ENCODE results near the gene C8A.

Gene C8A

DNA sequence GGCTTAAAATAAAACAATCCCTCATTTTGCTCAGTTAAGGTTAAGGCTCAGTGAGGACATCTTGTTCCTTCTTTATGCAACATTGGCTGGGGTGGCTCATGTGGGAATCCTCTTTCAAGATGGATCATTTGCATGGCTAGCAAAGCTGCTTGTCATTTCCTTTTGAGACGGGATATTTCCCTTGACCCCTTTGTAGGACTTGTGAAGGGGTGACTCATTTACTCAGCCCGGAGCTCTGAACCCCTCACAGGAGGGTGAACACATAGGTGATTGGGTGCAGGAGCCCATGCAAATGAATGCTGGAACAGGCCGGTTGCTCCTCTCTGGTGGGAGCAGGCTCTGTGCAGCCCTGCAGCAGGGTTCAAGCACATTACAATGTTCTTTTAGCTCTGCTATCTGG lies 15.8 kb upstream of the C8A start:
- no peak for DNase-seq

DNA sequence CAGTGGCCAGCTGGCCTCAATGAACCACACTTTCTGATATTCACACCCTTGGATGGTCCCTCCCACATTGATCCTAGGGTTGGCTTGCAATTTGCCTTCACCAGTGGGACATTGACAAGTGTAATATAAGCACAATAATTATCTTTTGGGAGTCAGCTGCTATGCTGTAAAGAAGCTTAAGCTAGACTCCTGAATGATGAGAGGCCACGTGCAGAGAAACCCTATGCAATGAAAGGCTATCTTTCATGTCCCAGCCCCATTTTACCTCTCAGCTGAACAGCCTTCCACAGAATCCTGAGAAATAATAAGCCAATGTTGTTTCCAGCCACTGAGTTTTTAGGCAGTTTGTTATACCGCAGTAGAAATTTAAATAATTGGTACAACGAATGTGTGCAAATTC lies 11.1 kb upstream of the C8A start:
- no peak for DNase-seq

DNA sequence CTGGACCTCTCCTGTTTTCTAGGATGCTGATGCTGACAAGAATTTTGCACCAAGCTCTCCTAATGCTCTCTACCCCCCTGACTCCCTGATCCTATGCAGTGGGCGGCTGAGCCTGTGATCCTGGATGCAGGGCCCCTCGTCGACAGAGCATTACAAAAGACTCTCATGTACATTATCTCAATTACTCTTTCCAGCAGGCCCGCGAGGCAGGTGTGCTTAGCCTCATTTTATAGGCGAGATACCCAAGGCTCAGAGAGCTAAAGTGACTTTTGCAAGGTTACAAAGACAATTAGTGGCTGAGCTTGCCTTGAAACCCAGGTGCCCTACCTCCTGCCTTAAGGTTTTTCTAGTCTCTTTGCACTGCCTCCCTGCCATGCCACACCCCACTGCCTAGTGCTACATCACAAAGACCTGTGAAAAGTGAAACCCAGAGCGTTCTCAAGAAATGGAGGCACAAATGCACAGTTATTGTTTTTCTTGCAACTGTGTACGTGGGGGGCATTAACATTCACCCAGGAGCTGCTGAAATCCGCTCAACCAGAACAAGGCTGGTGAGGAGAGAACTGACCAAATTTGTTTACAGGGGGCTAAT lies 10.0 kb upstream of the C8A start:
- DNase-seq = peak; percentile 4 to 67 (median 29)

DNA sequence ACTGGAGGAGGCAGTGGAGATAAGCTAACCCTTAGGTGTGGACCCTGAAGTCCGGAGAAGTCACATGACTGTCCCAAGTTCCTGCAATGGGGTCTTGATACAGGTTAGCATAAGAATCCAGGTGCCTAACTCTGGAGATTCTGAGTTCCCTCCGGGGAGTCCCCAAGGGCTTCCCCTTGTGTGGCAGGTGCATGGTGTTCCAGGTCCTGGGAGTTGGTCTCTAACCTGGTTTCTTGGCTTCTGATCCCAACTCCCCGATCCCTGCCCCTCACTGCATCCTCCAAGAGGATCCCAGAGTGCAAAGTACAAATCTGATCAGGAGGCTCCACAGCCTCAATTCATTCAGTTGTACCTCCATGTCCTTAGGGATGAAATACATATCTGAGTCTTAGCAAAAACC lies 9.3 kb upstream of the C8A start:
- no peak for DNase-seq

DNA sequence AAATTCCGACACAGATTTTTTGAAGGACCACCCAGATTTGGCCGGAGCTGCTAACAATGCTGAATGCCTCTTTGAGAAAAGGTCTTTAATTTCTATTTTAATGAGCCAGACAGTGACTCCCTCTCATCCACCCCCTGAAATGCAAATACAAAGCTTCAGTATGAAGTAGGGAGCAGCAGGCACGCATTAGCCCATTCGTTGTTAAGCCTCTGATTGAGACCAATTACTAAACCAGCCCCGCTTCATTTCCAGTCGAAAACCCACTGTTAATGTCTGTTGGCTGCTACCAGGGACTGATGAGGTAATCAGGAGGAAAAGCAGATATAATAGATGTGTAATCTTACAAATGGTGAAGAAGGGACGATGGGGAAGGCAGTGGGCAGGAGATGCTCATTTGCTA lies 4.8 kb upstream of the C8A start:
- DNase-seq = no peak

DNA sequence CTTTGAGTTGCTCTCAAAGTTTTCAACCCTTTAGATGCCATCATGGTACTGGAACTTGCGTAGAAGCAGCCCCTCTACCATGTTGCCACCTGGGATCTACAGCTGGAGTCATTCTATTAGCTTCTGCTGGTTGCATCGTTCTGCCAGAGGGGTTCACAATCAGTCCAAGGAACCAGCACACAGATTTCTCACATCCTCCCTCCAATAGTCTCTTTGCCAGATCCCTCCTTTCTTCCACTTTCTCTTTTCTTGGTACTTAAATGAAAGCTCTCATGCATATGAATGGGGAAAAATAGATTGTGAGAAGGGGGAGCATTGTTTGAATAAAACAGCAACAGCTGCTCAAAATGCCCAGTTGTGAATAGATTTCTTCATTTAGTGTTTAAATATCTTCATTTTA lies 4.2 kb upstream of the C8A start:
- no peak for DNase-seq

DNA sequence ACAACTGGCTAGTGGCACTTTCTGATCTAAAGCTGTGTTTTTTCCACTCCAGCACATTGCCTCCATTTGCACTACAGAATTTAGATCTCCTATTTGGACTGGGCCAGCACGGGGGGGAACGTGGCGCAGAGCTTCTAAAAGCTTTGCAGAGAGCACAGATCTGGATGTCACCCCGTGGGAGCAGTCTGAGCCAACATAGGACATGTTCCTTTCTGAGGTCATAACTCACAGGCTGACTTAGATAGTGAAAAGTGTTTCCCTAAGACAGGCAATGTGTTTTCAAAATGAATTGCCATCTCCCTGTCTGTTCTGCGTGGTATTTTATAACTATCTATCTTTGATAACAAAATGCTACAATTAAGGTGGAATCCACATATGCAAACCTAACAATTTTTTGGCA lies 3.7 kb upstream of the C8A start:
- no peak for DNase-seq

DNA sequence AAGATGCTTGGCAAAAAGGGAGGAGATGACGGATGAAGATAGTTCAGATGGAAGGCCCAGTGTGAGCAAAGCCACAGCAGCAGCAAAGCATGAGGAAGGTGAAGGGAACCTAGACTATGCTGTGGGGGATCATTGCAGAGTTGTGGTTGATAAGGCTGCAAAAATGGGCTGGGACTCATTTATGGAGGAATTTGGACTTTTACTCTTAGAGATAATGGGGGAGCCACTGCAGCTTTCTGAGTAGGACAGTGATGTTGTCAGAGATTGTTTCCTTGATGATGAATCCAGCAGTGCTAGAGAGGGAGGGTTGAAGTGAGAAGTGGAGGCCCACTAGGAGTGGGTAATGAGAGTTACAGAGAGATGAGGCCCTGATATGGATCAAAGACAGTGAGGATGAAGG lies 2.1 kb upstream of the C8A start:
- no peak for DNase-seq

DNA sequence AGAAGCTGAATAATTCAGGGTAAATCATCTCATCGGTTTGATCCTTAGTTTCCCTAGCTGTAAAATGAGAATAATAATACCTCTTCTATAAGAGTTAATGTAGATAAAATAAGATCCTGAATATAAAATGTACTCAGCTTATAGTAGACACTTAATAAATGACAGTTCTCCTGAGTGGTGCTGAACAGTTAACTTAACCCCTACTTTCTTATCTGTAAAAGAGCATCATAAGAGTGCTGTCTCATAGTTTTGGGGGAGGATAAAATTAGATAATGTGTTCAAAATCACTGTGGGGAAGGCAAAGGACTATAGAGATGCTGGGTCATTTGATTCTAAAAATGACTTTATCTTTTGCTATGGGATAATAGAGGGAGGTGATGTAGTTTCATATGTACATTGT lies 593 bp downstream of the C8A start:
- no peak for DNase-seq

DNA sequence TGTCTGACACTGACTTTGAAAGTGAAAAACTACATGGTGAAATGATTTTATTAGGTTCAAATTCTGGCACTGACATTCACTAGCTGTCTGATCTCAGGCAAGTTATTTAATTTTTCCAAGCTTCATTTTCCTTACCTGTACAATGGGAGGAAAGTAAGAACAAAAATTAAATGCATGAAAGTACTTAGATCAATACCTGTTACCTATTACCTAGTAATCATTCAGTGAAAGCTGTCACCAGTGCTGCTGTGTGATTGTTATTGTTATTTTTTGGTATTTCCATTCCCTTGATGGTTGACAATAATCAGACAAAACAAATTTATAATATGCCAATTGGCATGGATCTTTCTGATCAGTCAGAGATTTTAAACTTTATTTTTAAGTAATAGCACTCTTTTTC lies 1.6 kb downstream of the C8A start:
- no peak for DNase-seq

DNA sequence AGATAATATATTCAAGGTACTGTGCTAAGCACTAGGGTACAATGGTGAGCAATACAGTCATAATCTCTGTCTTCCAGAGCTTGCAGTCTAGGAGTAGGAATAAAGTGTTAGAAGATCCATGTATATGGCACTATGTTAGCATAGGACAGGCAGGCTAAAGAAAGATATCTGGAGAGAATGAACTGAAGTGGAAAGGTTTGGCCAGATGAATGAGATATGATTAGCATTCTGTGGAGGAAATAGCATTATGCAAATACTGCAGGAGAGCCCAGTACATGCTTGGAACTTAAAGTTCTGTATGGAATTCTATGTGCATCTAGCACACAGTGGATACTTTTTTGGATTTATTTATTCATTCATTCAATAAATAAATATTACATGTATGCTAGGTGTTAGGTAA lies 4.7 kb downstream of the C8A start:
- DNase-seq = no peak

DNA sequence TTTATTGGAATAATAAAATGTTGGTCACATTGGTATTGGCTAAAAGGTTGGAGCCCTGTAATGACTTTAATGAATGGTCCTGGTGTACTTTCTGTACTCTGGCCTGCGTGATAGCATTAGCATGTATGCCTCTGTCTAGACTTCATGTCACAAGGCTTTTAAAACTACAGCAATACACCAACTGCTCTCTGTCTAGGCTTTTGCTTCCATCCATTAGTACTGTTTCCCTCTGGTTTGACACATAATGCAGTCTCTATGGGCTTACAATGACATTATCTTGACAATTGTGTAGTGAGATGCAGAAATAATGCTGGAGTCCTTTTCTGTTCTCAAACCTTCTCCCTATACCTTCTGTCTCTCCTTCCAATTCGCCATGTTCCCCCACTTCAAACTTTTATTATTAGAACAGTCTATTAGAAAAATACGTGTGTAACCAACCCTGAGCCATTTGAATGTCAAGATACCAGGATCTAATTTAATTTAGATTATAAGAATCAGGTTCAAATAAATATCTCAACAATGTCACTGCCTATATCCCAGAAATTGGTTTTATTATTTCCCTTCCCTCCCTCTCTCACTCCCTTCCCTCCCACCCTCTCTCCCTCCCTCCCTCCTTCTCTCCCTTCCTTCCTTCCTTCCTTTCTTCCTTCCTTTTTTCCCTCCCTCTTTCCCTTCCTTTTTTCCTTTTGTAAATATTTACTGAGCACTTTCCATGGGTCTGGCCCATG lies 8.8 kb downstream of the C8A start:
- no peak for DNase-seq

DNA sequence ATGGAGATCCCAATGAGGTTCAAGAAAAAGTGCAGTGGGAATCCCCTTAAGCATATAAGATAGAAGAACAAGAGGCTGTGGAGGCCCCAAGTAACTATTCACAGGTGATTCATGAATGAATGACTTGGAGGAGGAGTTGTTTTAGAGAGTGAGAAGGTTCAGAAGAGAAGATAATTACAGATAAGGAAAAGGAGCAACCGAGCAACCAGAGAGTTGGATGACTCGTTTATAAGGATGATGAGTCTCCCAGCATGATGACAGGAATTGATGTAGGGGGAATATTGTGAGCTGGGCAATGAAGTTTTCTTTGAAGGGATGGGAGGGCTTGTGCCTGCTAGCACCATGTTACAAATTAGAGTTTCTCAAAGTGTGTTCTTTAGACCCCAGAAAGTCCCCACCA lies 9.8 kb downstream of the C8A start:
- no peak for DNase-seq

DNA sequence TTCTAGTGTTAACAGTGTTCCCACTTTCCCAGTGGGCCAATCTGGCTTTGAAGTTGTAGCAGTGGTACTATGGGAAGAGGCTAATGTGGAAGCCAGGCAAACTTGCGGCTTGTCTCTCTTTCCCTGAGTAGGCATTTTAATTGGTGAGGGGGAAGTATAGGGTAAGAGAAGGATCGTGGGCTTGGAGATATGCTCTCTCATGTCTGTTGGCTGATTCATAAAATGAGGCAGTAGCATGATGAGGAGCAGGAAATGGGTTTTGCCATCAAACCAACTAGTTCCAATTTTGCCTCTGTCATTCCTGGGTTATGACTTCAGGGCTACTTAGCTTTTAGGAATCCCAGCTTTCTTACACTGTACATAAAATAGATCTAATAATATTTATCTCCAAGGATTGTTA lies 12.1 kb downstream of the C8A start:
- no peak for DNase-seq

DNA sequence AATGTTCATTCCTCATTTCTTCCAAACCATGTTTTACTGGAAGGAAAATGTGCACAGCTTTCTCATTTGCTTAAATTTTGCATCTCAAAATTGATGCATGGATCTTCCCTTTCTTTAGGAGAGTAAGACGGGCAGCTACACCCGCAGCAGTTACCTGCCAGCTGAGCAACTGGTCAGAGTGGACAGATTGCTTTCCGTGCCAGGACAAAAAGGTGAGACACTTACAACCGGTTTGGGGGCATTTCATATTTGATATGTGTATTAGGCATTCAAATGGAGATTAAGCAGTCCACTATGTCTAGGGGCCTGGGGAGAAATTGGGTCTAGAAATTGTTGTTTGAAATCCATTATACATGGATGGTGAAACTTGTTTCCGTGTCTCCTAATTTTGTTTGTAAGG lies 12.9 kb downstream of the C8A start:
- DNase-seq = no peak

DNA sequence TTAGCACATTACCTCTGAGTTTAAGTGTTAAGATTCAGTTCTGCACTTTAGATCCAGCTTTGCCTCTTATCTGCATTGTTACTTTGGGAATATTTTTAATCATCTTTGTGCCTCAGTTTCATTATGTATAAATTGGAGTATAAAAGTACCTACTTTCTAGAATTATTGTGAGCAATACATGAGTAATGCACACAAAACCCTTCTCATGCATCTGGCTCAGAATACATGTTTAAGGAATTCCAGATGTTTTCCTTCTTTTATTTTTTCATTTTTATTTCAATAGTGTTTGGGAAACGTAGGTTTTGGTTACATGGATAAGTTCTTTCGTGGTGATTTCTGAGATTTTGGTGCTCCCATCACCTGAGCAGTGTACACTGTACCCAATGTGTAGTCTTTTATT lies 14.2 kb downstream of the C8A start:
- DNase-seq = no peak

DNA sequence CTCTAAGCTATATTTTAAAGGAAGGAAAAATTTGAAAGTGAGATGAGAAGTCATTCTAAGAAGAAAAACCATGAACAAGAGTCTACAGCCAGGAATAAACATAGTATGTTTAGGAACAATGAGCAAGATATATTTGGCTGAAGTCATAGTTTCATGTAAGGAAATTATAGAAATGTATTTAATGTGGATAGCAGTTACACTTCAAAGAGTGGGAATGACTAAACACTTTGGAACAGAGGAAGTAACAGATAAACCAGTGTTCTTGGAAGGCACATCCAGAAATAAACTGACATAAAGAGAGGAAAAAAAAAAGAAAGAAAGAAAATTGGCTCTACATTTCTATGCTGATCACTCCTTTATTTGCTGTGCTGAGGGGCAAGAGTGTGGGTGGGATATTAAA lies 18.0 kb downstream of the C8A start:
- no peak for DNase-seq

DNA sequence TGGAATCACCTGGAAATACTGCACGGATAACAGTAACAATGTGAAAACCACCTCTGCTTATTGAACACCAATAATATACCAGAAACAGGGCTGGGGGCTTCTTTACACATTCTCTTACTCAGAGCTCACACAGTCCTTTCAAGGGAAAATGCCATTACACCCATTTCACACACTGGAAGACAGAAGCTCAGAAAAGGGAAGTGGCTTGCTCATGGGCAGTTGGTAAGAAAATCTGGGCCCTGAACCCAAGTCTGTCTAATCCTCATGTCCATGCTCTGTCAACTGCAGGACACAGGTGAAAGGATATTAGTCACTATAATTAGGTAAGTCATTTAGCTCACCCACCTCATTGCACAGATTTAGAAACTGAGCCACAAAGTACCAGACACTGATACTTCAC lies 18.6 kb downstream of the C8A start:
- DNase-seq = no peak

DNA sequence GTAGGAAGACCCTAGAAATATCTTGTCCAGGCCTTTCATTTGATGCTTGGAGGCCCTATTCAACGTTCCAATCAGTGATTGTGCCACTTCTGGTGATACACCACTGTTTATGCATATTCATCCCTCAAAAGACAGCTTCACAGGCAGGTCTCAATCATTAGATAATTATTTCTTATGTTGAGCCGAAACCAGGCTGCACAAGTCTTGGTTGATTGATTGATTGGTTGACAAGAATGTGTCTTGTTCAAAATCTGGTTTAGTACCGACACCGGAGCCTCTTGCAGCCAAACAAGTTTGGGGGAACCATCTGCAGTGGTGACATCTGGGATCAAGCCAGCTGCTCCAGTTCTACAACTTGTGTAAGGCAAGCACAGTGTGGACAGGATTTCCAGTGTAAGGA lies 20.1 kb downstream of the C8A start:
- no peak for DNase-seq

DNA sequence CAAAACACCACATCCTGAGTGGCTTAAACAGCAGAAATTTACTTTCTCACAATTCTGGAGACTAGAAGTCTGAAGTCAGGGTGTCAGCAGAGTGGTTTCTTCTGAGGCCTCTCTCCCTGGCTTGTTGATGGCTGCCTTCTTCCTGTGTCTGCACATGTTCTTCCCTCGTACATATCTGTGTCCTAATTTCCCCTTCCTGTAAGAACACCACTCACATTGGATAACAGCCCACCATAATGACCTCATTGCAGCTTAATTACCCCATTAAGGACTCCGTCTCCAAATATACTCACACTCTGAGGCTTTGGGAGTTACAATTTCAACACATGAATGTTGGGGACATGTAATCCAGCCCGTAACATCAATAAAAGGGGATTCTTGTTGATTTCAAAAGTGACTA lies 23.4 kb downstream of the C8A start:
- peak in 1 of 3 experiments; percentile 32 for DNase-seq

DNA sequence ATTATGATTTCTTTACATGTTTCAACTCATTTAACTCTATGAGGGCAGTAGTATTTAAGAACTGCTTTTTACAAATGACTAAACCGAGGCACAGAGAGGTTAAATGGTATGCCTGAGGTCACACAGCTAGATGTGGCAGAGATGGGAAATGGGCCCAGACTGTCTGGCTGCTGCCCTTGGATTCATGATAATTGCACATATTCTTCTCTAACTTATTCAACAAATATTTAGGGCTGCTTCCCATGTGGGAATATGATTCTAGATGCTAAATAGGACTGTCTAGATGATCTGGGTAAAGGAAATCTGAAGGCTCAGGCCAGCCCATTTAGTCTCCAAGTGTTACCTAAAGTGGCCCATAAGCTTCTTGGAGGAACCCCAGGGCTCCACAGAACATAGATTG lies 26.2 kb downstream of the C8A start:
- DNase-seq = no peak

DNA sequence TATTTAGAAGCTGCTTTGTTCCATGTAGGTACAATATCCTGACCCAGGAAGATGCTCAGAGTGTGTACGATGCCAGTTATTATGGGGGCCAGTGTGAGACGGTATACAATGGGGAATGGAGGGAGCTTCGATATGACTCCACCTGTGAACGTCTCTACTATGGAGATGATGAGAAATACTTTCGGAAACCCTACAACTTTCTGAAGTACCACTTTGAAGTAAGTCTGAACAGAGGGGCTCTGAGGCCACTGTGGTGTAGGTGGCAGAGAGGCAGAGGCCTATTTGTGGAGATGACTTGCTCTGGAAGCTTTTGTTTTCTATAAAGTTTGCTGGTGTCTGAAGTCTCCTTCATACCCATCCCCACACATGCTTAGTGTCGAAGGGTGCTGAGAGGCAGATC lies 26.8 kb downstream of the C8A start:
- DNase-seq = no peak

DNA sequence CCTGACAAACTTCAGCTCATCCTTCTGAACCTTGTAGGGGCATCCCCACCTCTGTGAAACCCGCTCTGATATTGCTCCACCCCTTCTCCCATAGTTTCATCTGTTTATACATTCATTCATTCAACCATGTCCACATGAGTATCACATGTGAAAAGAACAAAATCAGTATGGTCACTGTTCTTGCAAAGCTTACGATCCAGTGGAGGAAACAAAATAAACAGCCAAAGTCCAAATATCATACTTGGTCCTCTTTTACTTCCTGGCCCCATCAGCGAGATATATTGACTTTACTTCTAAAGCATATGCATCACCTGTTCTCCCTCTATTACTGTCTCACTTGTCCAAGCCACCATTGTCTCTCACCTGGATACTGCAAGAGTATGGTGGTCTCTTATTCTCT lies 35.6 kb downstream of the C8A start:
- DNase-seq = no peak

DNA sequence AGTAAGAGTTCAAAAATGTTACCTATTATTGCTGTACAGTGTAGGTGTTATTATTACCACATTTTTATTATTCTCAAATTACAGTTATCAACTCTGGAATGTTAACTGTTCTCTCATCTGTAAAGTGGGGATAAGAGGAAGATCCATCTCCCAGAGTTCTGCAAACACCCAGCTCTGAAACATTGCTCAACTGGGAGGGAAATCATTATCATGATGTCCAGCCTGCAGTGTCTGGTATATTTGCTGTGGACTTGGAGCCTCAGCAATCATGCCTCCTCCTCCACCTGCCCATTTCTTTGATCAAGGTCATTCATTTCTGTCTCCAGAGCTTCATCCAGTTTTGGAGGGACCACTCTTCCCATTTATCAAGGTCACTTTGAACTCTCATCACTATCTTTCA lies 39.4 kb downstream of the C8A start:
- DNase-seq = no peak
